H1 (cell line): ENCODE data around the gene SGSH. TPM values are rescaled to one million over a fixed set of nuclear protein-coding genes. Genes with fewer than 3 reads are reported as not detected.
"Not testable (repeated sequence)": the region's sequence is repeated elsewhere in the genome, so short reads cannot be mapped to it uniquely, and the experiment has no call there.

Source experiments
- CTCF ChIA-PET: fragments of 300-600 bp; sonication (Branson Sonifier 250); formaldehyde crosslinking; loops from one replicate; lab custom pipeline; 2021; ENCODE audit not compliant: partially characterized antibody; lab: Charles Lee
- POLR2A ChIA-PET: fragments of 300-600 bp; sonication (Branson Sonifier 250); formaldehyde crosslinking; loops from one replicate; lab custom pipeline; 2021; ENCODE audit warnings: inconsistent platforms; ENCODE audit not compliant: partially characterized antibody; lab: Charles Lee
- DNase-seq, 2 experiments: peaks; one replicate each; pipeline versions ENCODE4 v3.0.0 to v3.0.0-alpha.2; 2010 to 2022; ENCODE audit warnings: low spot score in 2 of 2, low read depth in 1 of 2, mixed read lengths in 1 of 2
- FAIRE-seq: peaks from 2 replicates; lab custom pipeline; 2011; peaks lifted over from hg19 to GRCh38; lab: Jason Lieb, UNC
- H2AFZ ChIP-seq: 2 replicates; pipeline ENCODE4 v1.8.1; 2012; ENCODE audit warnings: low read length, inconsistent platforms
- H2AK5ac ChIP-seq: 2 replicates; pipeline ENCODE4 v1.6.1; 2013; ENCODE audit warnings: low read depth, low read length
- H2BK120ac ChIP-seq: replicated peaks from 2 replicates; pipeline ENCODE3; 2013; ENCODE audit warnings: low read depth, low read length, inconsistent platforms
- H2BK12ac ChIP-seq: 2 replicates; pipeline ENCODE4 v1.6.1; 2013; ENCODE audit warnings: low read depth, low read length
- H2BK15ac ChIP-seq: 2 replicates; pipeline ENCODE4 v1.6.1; 2013; ENCODE audit warnings: low read length
- H2BK20ac ChIP-seq: 2 replicates; pipeline ENCODE4 v1.6.1; 2013; ENCODE audit warnings: low read length
- H2BK5ac ChIP-seq: 2 replicates; pipeline ENCODE4 v1.6.1; 2013; ENCODE audit warnings: low read depth, low read length
- H3K14ac ChIP-seq: 2 replicates; pipeline ENCODE4 v1.6.1; 2013; ENCODE audit warnings: inconsistent platforms; ENCODE audit not compliant: insufficient read length
- H3K18ac ChIP-seq: 2 replicates; pipeline ENCODE4 v1.6.1; 2013; ENCODE audit warnings: low read length; ENCODE audit errors: extremely low read depth
- H3K23ac ChIP-seq: 2 replicates; pipeline ENCODE4 v1.6.1; 2013; ENCODE audit warnings: inconsistent platforms; ENCODE audit not compliant: insufficient read length
- H3K23me2 ChIP-seq: 2 replicates; pipeline ENCODE4 v1.6.1; 2013; ENCODE audit warnings: low read depth, low read length
- H3K27ac ChIP-seq: 2 replicates; pipeline ENCODE4 v1.6.1; 2011; ENCODE audit warnings: low read depth, low read length, inconsistent platforms
- H3K27me3 ChIP-seq, 4 experiments: replicated peaks in 1 of 4; 1 replicate in 1 of 4; 2 replicates in 3 of 4; pipeline versions ENCODE4 v1.6.1 to v1.8.1; 2011 to 2013; ENCODE audit warnings: low read length in 3 of 4, mild to moderate bottlenecking in 3 of 4, inconsistent platforms in 2 of 4, mixed read lengths in 2 of 4, moderate library complexity in 1 of 4; ENCODE audit not compliant: control insufficient read depth in 3 of 4, insufficient read depth in 3 of 4; ENCODE audit errors: extremely low read depth in 1 of 4
- H3K36me3 ChIP-seq, 4 experiments: 2 replicates each; pipeline versions ENCODE4 v1.6.1 to v1.8.1; 2011 to 2013; ENCODE audit warnings: mild to moderate bottlenecking in 4 of 4, low read length in 3 of 4, moderate library complexity in 2 of 4, control low read depth in 1 of 4, inconsistent platforms in 1 of 4; ENCODE audit not compliant: insufficient read depth in 4 of 4, control insufficient read depth in 2 of 4
- H3K4ac ChIP-seq: replicated peaks from 2 replicates; pipeline ENCODE3; 2013; ENCODE audit warnings: low read length, low read depth, mixed read lengths, inconsistent platforms; ENCODE audit not compliant: insufficient read length
- H3K4me1 ChIP-seq, 4 experiments: replicated peaks in 1 of 4; 1 replicate in 1 of 4; 2 replicates in 3 of 4; pipeline versions ENCODE4 v1.6.1 to v1.8.1; 2011 to 2013; ENCODE audit warnings: low read length in 3 of 4, inconsistent platforms in 2 of 4, mixed read lengths in 1 of 4; ENCODE audit not compliant: insufficient read depth in 4 of 4, control insufficient read depth in 3 of 4
- H3K4me2 ChIP-seq, 2 experiments: 2 replicates each; pipeline versions ENCODE4 v1.6.1 to v1.8.1; 2011 to 2013; ENCODE audit warnings: low read depth in 2 of 2, low read length in 2 of 2, control low read depth in 1 of 2, inconsistent platforms in 1 of 2, mild to moderate bottlenecking in 1 of 2; ENCODE audit not compliant: insufficient read depth in 1 of 2
- H3K4me3 ChIP-seq, 4 experiments: fragments of 200-600, 300-600 bp in 1 of 4; sonication (generic), shearing (Covaris generic), sonication (Bioruptor Twin) in 1 of 4; 2 replicates each; pipeline versions ENCODE4 v1.5.1 to v1.8.1; 2011 to 2016; ENCODE audit warnings: low read length in 4 of 4, low read depth in 3 of 4, control low read depth in 2 of 4, inconsistent platforms in 2 of 4, mild to moderate bottlenecking in 2 of 4, mixed read lengths in 1 of 4, moderate library complexity in 1 of 4; ENCODE audit not compliant: insufficient read depth in 2 of 4; ENCODE audit errors: extremely low read depth in 1 of 4
- H3K56ac ChIP-seq: replicated peaks from 2 replicates; pipeline ENCODE3; 2013; ENCODE audit warnings: low read depth, mild to moderate bottlenecking, mixed read lengths, low read length, inconsistent platforms; ENCODE audit not compliant: insufficient read length
- H3K79me1 ChIP-seq: 2 replicates; pipeline ENCODE4 v1.6.1; 2013; ENCODE audit warnings: low read depth, low read length, control low read depth
- H3K79me2 ChIP-seq, 2 experiments: 2 replicates each; pipeline versions ENCODE4 v1.6.1 to v1.8.1; 2012 to 2013; ENCODE audit warnings: low read length in 2 of 2, mild to moderate bottlenecking in 2 of 2, inconsistent platforms in 1 of 2; ENCODE audit not compliant: insufficient read depth in 2 of 2, control insufficient read depth in 1 of 2
- H3K9ac ChIP-seq, 4 experiments: replicated peaks in 1 of 4; 1 replicate in 1 of 4; 2 replicates in 3 of 4; pipeline versions ENCODE4 v1.6.1 to v1.8.1; 2011 to 2013; ENCODE audit warnings: low read depth in 3 of 4, low read length in 3 of 4, control low read depth in 2 of 4, mild to moderate bottlenecking in 2 of 4, moderate library complexity in 2 of 4, inconsistent platforms in 1 of 4; ENCODE audit errors: extremely low read depth in 1 of 4
- H3K9me3 ChIP-seq, 2 experiments: 2 replicates each; pipeline versions ENCODE4 v1.6.1 to v1.8.1; 2012 to 2013; ENCODE audit warnings: mild to moderate bottlenecking in 2 of 2, moderate library complexity in 2 of 2, control low read depth in 1 of 2, inconsistent platforms in 1 of 2, low read depth in 1 of 2, low read length in 1 of 2, mixed read lengths in 1 of 2; ENCODE audit not compliant: insufficient read depth in 2 of 2
- H4K20me1 ChIP-seq, 2 experiments: replicated peaks in 1 of 2; 2 replicates each; pipeline versions ENCODE3 to v1.8.1; 2011 to 2013; ENCODE audit warnings: inconsistent platforms in 2 of 2, low read length in 2 of 2, mild to moderate bottlenecking in 1 of 2; ENCODE audit not compliant: insufficient read depth in 2 of 2, control insufficient read depth in 1 of 2
- H4K5ac ChIP-seq: 2 replicates; pipeline ENCODE4 v1.6.1; 2013; ENCODE audit warnings: low read length, low read depth, mixed read lengths, inconsistent platforms; ENCODE audit not compliant: insufficient read length
- H4K8ac ChIP-seq: 2 replicates; pipeline ENCODE4 v1.8.0; 2013; ENCODE audit warnings: mild to moderate bottlenecking, moderate library complexity, low read length, inconsistent platforms; ENCODE audit not compliant: insufficient read depth; ENCODE audit errors: extremely low read depth
- H4K91ac ChIP-seq: replicated peaks from 2 replicates; pipeline ENCODE3; 2013; ENCODE audit warnings: low read length, mixed read lengths, inconsistent platforms; ENCODE audit not compliant: insufficient read length
- WGBS, 2 experiments: shearing (Covaris generic) in 1 of 2; methylation state at CpG; one replicate each; pipeline versions ENCODE4 v1.1.6 to v1.1.7; 2013 to 2015; ENCODE audit warnings: low lambda C conversion rate in 2 of 2, mixed read lengths in 2 of 2, inconsistent platforms in 1 of 2, low coverage in 1 of 2, missing lambda C conversion rate in 1 of 2; ENCODE audit not compliant: insufficient replicate concordance in 2 of 2, insufficient coverage in 1 of 2, insufficient read length in 1 of 2; ENCODE audit errors: extremely low coverage in 1 of 2, missing lambda C conversion rate in 1 of 2; 5-methylcytosine and 5-hydroxymethylcytosine counted together
- polyA plus RNA-seq, 7 experiments: library from polyadenylated mRNA; depleted of rRNA in 3 of 7; stranded (reverse) in 5 of 7; unstranded in 2 of 7; fragments of >200 nt in 5 of 7; fragments of 200-250 nt in 2 of 7; gene quantifications; 1 replicate in 5 of 7; 2 replicates in 1 of 7; 4 replicates in 1 of 7; pipeline versions ENCODE4 v1.2.1 to v1.2.3, GENCODE V29; 2011 to 2013; ENCODE audit warnings: missing spikeins in 2 of 7, mixed read lengths in 2 of 7
- total RNA-seq: library from RNA; stranded (reverse); fragmentation: NEBNext Ultra II Directional; extraction: Animal tissue kit (Norgen Biotek cat#: 25700); gene quantifications from 2 replicates; pipeline ENCODE4 v1.2.1, GENCODE V29; 2021

Gene SGSH
- total and polyA plus RNA-seq, 2 of the 8 experiments (the other 6 are each of a cell fraction or from before 2014, with no cell fraction given), result 18.0 to 19.6 TPM

DNA sequence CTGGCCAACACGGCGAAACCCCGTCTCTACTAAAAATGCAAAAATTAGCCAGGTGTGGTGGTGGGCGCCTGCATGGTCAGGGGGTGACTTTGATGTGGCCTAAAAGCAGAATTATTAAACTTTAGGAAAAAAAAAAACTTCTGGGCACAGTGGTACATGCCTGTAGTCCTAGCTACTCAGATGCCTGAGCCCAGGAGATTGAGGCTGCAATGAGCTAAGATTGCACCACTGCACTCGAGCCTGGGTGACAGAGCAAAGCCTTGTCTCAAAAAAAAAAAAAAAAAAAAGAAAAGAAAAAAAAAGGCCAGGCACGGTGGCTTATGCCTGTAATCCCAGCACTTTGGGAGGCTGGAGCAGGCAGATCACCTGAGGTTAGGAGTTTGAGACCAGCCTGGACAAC is 20.8 kb downstream of the SGSH start:
- not testable (repeated sequence) for H3K9ac ChIP-seq, H3K36me3 ChIP-seq, H2BK15ac ChIP-seq, H3K4me1 ChIP-seq, H3K79me2 ChIP-seq, H4K91ac ChIP-seq, H3K23ac ChIP-seq, H3K4me3 ChIP-seq, H2AK5ac ChIP-seq, H3K14ac ChIP-seq, H3K4ac ChIP-seq, H3K27me3 ChIP-seq, H3K23me2 ChIP-seq, H3K18ac ChIP-seq, H2BK5ac ChIP-seq, H2AFZ ChIP-seq, H2BK20ac ChIP-seq, H3K27ac ChIP-seq, H3K56ac ChIP-seq, H2BK12ac ChIP-seq, H4K20me1 ChIP-seq, H3K4me2 ChIP-seq, FAIRE-seq, DNase-seq, H3K79me1 ChIP-seq, H3K9me3 ChIP-seq, H2BK120ac ChIP-seq, H4K8ac ChIP-seq, H4K5ac ChIP-seq
- CTCF ChIA-PET, result interaction anchor here (1.0 to 4.4 kb wide), 2 partner anchors 29 to 56 kb away, joined by 4 to 34 read pairs; no protein-coding TSS in a partner anchor
- WGBS, 2 experiments, result 78% methylated on average over 5 of the region's 6 CpGs; no CpG with 5 or more reads in 1 of the 2 experiments
- POLR2A ChIA-PET, result interaction anchor here (1.1 kb wide), 1 partner anchor 19 kb away, joined by 3 read pairs; no protein-coding TSS in a partner anchor
